Testis (tissue), 2 donors: ENCODE results near the gene HAX1.
"Not testable (repeated sequence)": the region's sequence is repeated elsewhere in the genome, so short reads cannot be mapped to it uniquely, and the experiment has no call there.

Experiments
- CTCF ChIP-seq, 3 experiments: fragments of 450-650 bp in 2 of 3; fragments of 200-600 bp in 1 of 3; sonication (generic) in 1 of 3; IDR thresholded peaks; one replicate each; pipeline ENCODE4 v1.5.1; 2016 to 2019; ENCODE audit warnings: antibody characterized with exemption in 3 of 3, mild to moderate bottlenecking in 2 of 3, moderate library complexity in 1 of 3
- POLR2A ChIP-seq: fragments of 450-650 bp; IDR thresholded peaks from one replicate; pipeline ENCODE4 v1.6.1; 2017; ENCODE audit warnings: antibody characterized with exemption, mild to moderate bottlenecking, moderate library complexity

GRCh38 chr1:154312229-154313065 is 40.0 kb downstream of the HAX1 start:
- TF ChIP-seq CTCF (IDR thresholded peaks at IDR 0.05); POLR2A: not testable (repeated sequence)
